ENCODE results near the gene PDE4DIP. TPM values are rescaled to one million over a fixed set of nuclear protein-coding genes. Genes with fewer than 3 reads are reported as not detected.

Gene PDE4DIP
- 6.4 to 7.0 TPM (median 6.6 TPM) in 5 replicates for total RNA-seq (2022; extraction: Qiagen RNA extraction)

DNA sequence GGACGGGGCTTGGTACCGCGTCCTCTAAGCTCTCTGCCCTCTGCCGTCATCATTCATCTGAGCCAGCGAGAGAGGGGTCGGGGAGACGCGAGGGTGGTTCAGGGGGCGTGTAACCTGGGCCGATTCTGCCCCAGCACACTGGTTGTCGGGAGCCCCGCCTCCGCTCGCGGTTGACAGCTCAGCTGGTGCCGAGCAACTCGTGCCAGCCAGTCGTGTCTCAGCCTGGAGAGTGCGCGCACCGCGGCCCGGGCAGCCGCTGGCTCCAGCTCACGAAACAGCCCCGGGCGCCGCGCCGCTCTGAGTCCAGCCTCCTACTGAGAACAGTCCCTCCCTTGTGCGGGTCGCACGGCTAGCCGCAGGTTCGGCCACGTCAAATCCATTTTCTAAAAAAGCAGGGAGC is at the start of gene PDE4DIP:
PDE4DIP (plus strand) TSS at position 209 of the 400 bp plus-strand sequence. CDS start 347 bp downstream, outside the sequence.

Other genes with a start within 250 kb of the PDE4DIP start
- gene NBPF14, start 248.4 kb upstream of the PDE4DIP start, total RNA-seq (2022; extraction: Qiagen RNA extraction), result 21.0 to 25.0 TPM (median 22.7 TPM) in 5 replicates
- gene NUDT4B, start 95.7 kb upstream of the PDE4DIP start, total RNA-seq (2022; extraction: Qiagen RNA extraction), result 0.95 to 1.6 TPM (median 1.3 TPM) in 5 replicates

Measured in A549 treated with Mapracorat at 1 μM for 4 hours (cell line).